ENCODE results near the gene LIF.

LIF gene

GRCh38 chr22:30251711-30252110 lies 5.2 kb upstream of the LIF start:
- no peak overlapping the region for H3K4me3 ChIP-seq (replicated peaks; ENCODE audit: insufficient read depth, low read length)
- DNase-seq (ENCODE audit: low read depth in 1 of 2, low spot score in 1 of 2), result no peak

GRCh38 chr22:30250661-30251267 lies 4.2 kb upstream of the LIF start:
- TF ChIP-seq CTCF (IDR thresholded peaks at IDR 0.05; ENCODE audit: insufficient read depth, low read length) (no peak), REST (IDR thresholded peaks at IDR 0.05; ENCODE audit: insufficient replicate concordance, low read depth) (no peak), GABPA (IDR thresholded peaks at IDR 0.05; ENCODE audit: low read depth) (no peak), POLR2AphosphoS5 (IDR thresholded peaks at IDR 0.05; ENCODE audit: low read depth) (no peak), SPI1 (IDR thresholded peaks at IDR 0.05; ENCODE audit: borderline replicate concordance, low read depth) (no peak)
- no peak overlapping the region for H3K27ac ChIP-seq (replicated peaks)
- DNase-seq (ENCODE audit: low read depth in 1 of 2, low spot score in 1 of 2), result no peak
- H3K27me3 ChIP-seq (ENCODE audit: insufficient read depth, poor library complexity, severe bottlenecking), result peaks cover 15% of the 10 kb centered on the region
- no peak overlapping the region for H3K4me3 ChIP-seq (replicated peaks; ENCODE audit: insufficient read depth, low read length)

More at GRCh38 chr22:30251711-30252110, 5.2 kb upstream of the LIF start:
- Histone ChIP-seq H3K27me3 (ENCODE audit: insufficient read depth, poor library complexity, severe bottlenecking) (peaks cover 10% of the 10 kb centered on the region), H3K27ac (replicated peaks) (peak overlapping the region; percentile 55)
- TF ChIP-seq CTCF (IDR thresholded peaks at IDR 0.05; ENCODE audit: insufficient read depth, low read length) (no peak), REST (IDR thresholded peaks at IDR 0.05; ENCODE audit: insufficient replicate concordance, low read depth) (no peak), GABPA (IDR thresholded peaks at IDR 0.05; ENCODE audit: low read depth) (no peak), POLR2AphosphoS5 (IDR thresholded peaks at IDR 0.05; ENCODE audit: low read depth) (no peak), SPI1 (IDR thresholded peaks at IDR 0.05; ENCODE audit: borderline replicate concordance, low read depth) (no peak)

- TF ChIP-seq POLR2AphosphoS5 (IDR thresholded peaks at IDR 0.05; ENCODE audit: low read depth) (no peak), GABPA (IDR thresholded peaks at IDR 0.05; ENCODE audit: low read depth) (no peak), REST (IDR thresholded peaks at IDR 0.05; ENCODE audit: insufficient replicate concordance, low read depth) (no peak), SPI1 (IDR thresholded peaks at IDR 0.05; ENCODE audit: borderline replicate concordance, low read depth) (no peak), CTCF (IDR thresholded peaks at IDR 0.05; ENCODE audit: insufficient read depth, low read length) (no peak)
- no peak for DNase-seq (ENCODE audit: low read depth in 1 of 2, low spot score in 1 of 2)
- Histone ChIP-seq H3K4me3 (replicated peaks; ENCODE audit: insufficient read depth, low read length) (no peak overlapping the region), H3K27ac (replicated peaks) (no peak overlapping the region), H3K27me3 (ENCODE audit: insufficient read depth, poor library complexity, severe bottlenecking) (peaks cover 19% of the 10 kb centered on the region)
These were observed 3.5 kb upstream of the LIF start for GRCh38 chr22:30250039-30250565.
